Mesenteric fat pad (tissue), 1 donor: ENCODE measurements around the gene PEAK1. TPM values are rescaled to one million over a fixed set of nuclear protein-coding genes. Genes with fewer than 3 reads are reported as not detected.
A peak's percentile ranks its signal among the peaks of the same experiment; 100 is the strongest.

Source experiments
- DNase-seq: peaks from one replicate; pipeline ENCODE4 v3.0.0-alpha.2; 2020; ENCODE audit warnings: low spot score
- long read RNA-seq: library from polyadenylated mRNA; unstranded; transcript quantifications from one replicate; pipeline ENCODE4 v2.0.0, GENCODE V29; 2020
- total RNA-seq: library from RNA; stranded (reverse); fragmentation: NEBNext Ultra II Directional; extraction: Animal tissue kit (Norgen Biotek cat#: 25700); gene quantifications from one replicate; pipeline ENCODE4 v1.2.1, GENCODE V29; 2021
- donor health status: DM: yes; HTN: yes; CAD: no.

PEAK1 gene, protein sequence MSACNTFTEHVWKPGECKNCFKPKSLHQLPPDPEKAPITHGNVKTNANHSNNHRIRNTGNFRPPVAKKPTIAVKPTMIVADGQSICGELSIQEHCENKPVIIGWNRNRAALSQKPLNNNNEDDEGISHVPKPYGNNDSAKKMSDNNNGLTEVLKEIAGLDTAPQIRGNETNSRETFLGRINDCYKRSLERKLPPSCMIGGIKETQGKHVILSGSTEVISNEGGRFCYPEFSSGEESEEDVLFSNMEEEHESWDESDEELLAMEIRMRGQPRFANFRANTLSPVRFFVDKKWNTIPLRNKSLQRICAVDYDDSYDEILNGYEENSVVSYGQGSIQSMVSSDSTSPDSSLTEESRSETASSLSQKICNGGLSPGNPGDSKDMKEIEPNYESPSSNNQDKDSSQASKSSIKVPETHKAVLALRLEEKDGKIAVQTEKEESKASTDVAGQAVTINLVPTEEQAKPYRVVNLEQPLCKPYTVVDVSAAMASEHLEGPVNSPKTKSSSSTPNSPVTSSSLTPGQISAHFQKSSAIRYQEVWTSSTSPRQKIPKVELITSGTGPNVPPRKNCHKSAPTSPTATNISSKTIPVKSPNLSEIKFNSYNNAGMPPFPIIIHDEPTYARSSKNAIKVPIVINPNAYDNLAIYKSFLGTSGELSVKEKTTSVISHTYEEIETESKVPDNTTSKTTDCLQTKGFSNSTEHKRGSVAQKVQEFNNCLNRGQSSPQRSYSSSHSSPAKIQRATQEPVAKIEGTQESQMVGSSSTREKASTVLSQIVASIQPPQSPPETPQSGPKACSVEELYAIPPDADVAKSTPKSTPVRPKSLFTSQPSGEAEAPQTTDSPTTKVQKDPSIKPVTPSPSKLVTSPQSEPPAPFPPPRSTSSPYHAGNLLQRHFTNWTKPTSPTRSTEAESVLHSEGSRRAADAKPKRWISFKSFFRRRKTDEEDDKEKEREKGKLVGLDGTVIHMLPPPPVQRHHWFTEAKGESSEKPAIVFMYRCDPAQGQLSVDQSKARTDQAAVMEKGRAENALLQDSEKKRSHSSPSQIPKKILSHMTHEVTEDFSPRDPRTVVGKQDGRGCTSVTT (N-terminal part only)
- total RNA-seq: 83.4 TPM
- long read RNA-seq, partial matches to known transcripts: 3 of 21 reads
- long read RNA-seq, other reads (novel, unspliced or antisense): 18 of 21 reads

DNA sequence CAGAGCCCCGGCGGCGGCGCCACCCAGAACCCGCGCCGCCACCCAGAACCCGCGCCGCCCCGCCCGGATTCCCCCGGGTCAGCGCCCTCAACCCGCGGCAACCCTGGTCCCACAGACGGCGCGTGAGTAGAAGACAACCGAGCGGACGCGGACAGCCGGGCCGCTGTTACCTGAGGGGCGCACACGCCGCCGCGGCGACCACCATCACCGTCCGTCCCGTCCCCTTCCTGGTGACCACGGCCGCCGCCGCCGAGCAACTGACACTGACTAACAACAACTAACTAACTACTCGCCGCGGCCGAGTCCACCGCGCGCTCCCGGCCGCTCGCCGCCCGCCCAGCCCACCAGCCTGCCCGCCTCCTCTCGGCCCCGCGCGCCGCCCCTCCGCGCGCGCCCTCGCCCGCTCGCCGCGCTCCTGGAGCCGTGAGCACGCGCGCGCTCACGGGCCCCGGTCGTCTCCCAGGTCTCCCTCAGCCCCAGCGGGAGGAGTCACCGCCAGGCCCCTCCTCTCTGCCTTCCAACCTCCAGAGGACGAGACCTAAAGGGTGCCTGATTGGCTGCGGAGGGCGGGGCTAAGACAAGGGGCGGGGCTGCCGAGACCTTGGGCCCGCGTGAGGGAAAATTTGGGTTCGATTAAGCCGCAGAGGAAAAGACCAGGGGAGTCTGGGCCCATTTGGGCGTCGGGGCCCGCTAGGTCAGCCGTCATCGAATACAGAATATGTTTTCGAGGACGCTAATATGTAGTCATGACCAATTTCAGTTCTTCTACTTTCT lies at the start of gene PEAK1:
PEAK1 (minus strand) TSS at position 269 of the 774 bp plus-strand sequence. CDS start 238,178 bp downstream, outside the sequence.
- peak; percentile 99 for DNase-seq

DNA sequence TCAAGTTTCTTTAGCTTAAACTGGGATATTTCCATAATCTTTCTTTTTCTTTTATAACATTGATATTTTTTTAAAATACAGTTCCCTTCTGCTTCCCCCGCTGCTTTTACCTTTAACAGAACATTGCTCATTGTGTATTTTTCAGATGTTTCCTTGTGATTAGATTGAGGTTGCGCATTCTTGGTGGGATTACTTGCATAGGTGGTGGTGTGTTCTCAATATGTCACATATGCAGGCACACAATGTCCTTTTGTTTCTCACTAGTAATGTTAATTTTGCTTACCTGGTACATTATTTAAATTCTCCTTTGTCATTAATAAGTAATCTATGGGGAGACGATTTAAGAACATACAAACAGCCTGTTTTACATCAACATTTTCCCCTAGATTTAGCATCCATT lies 49.0 kb upstream of the PEAK1 start:
- no peak for DNase-seq

DNA sequence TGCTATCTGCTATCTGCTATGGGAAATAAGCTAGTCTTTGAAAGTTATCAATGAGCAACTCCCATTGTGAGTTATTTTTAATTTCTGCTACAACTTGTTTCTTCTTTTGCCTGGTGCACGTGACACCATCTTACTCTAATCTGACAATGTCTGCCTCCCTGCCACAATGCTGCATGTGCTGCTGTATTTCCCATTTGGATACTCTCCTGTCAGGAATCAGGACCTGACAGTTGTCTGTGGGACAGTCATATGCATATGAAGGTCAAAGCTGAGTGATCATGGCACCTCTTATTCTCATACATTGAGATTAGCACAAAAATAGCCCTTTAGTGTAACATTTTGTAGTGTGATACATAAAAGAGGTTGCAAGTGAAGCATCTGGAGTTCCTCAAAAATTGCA lies 46.6 kb upstream of the PEAK1 start:
- DNase-seq: no peak

DNA sequence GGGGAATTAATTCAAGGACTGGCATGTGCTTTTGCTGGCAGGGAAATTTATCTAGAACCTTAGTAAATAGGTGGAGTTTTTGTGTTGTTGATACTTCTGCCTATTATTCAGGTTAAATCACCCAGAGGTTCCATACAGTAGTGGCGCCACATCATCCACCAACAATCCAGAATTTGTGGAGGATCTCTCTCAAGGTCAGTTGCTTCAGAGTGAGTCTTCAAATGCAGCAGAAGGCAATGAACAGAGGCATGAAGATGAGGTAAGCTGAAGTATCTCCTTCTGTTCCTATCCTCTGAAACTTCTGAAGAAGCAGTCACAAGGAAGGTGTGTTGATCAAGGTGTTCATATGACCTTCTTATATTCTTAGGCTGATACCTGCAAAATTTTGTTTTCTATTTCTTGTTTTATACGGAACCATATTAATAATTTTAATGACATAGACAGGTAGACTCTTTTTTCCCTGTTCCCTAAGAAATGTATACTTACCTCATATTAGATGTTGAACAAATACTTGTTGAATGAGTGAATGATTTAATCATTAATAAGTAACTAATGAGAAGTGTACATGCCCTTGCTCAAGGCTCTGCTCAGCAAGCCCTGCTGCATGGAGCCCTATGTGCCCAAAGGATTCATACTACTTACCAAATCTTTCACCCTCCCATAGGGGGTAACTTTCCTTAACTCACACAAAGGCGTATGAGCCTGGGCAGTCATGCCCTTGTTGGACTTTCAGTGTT lies 44.4 kb upstream of the PEAK1 start:
- DNase-seq: no peak

DNA sequence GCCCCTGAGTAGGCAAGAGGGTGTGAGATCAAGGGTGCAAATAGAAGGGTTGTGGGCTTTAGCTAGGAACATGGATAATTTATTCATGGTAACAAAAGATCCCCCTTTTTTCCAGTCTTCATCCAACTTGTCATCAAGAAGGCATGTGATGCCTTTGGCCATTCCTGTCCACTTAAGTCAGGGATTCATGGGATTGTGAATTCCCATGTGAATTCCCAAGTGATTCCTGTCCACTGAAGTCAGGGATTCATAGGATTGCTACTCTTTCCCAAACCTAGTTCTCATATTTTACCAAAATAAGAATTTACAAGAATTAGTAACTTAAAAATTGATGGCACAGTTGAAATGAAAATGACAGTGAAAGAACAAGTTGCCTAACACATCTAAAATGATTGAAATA lies 41.6 kb upstream of the PEAK1 start:
- DNase-seq: no peak

DNA sequence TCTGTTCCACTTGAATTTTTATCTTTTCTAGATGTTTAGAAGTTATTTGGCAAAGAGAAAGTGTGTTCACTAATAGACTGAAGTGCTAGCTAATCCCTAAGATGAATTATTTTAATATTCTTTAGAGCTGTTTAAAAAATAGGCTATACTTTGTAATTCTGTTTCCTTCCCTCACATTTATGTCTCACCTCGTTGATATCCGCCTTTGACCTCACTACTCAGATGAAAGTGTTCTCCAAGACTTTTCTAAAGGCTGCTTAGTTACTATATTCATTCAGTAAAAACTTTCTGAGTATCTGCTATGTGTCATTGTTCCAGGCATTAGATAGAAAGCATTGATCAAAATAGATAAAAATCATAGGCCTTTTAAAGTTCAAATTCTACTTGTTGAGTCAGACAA lies 39.1 kb upstream of the PEAK1 start:
- DNase-seq: no peak

DNA sequence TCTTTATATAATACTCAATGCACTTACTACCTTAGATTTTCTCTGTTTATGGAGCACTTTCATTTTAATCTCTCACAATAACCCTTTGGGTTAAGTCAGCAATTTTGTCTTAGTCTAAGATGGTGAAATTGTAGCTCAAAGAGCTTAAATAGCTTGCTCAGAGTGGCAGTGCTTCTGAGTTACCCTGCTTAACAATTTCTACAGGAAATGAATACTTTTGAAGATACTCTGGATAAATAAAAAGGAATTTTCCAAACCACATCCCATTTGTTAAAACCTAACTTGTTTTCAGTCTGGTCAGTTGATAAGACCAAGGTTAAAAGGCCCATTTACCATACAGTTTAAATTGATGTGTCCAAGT lies 38.0 kb upstream of the PEAK1 start:
- no peak for DNase-seq

DNA sequence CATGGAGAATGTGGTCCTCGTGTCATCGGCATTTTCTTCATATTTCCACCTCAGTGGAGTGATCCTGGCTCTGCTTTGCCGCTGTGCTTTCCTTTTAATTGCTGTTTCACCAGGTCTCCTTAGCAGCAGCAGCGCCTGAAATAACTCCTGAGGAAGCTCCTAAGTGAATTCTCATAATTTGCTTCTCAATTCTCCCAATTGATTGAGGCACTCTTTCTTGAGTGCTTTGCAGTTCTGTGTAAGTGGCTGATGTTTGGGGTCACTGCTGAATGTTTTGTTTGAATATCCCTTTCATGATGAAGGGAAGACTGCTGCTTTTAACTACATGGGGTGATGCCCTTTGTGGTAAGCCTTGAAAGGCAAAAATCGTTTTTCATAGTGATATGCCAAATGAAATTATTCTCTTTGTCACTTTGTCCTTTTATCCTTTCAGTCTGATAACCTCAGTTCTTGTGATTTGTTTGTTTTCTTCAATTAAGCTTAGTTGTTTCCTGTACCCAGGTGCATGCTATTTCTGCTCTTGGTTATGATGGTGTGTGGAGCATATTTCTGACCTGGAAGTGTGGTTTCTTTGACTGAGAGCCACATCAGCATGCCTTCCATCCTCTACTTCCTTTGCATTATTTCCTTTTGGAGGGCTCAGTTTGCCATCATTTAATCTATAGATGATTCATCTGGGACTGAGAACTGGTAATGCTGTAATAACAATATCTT lies 37.4 kb upstream of the PEAK1 start:
- DNase-seq: no peak

DNA sequence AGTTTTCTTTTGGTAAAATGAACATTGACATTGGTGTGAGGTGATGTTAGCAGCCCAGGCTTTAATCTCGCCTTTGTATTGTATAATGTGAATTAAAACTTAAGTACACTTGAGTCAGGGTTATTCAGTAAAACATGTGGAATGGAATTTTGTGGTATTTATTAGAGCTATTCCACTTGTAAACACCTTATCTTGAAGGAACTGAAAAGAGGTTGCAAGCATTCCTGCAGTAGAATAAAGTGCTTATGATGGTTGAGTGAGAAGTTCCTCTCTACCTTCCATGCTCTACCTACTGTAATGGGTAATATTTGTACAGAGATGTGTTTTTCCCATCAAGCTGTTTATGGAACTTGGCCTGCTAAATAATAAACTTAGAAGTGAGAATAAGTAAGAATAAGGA lies 36.8 kb upstream of the PEAK1 start:
- DNase-seq: no peak

DNA sequence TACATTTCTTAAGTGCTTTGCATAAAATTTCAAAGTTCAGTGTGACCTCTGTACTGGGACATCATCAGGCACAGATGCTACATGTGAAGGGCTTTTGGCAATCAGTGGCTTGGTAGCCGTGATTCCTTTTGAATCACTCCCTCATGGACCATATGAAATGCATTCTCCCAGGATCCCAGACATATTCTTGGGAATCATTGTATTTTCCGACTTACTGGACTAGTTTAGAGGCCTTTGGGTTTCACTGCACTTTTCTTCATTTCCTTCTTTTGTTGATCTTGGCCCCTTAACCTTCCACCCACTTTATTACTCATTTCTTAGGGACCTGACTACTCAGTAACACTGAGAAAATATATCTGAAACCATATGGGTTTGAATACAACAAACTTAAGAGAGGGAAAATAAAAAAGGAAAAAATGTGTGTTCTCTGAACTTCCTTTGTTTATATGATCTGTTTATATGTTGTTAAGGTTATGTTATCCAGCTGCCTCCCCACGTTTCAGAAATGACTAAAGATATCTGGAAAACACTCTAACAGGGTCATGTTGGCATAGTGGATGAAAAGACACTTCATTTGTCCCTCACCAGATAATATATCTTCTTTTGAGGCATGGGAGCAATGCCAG lies 35.9 kb upstream of the PEAK1 start:
- no peak for DNase-seq

DNA sequence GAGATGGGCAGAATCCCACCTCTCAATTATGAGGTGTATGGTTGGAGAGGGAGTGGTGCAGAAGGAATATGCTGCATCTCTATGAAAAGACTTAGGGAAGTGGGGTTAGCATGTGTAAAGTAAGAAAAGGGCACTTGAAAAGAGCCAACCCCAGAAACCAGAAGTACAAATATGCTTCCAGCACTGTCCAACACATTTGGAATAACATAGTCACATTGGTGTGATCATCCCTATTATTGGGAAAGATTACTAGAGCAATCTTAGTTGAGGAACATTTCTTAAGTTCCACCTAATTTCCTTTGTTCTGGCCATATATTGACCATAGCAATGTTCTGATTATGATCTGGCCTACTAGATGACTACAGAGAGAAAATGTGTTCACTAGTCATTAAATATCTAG lies 35.0 kb upstream of the PEAK1 start:
- DNase-seq: no peak

DNA sequence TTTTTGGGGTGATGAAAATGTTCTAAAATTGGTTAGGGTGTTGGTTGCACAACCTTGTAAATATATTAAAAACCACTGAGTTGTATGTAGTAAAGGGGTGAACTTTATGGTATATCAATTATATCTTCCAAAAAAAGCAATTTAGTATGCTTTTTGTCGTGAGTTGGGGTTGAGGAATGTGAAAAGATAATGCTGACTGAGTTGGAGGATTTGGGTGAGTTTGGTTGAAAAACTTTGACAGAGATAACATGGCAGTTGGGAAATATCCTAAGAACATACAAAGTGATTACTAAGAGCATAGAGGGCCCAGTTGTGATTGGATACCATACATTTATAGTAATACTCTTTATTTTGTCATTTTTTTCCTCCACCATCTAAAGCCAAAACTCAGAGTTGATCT lies 34.4 kb upstream of the PEAK1 start:
- no peak for DNase-seq

DNA sequence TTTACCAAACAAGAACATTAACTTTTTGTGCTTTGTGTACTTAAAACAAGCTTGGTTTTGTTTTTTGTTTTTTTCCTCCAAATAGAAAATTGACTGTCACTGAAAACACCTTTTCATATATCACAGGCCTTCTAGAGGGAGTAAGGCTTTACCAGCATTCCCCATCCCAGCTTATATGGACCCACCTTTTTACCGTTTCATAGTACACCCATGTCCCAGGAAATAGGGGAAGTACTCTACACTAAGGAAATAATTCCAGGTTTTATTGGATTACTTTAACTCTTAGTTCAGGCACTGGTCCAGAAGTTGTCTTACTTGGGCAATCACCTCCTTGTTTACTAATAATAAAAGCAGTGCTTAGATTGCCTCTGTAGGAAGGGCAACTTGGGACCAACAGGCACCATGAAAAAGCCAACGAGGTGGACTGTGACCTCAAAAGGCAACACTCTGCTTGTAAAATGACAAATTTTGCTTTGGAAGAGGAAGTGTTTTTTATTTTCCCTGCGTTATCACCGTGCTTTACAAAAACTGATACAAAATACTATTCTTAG lies 27.0 kb upstream of the PEAK1 start:
- DNase-seq: no peak

DNA sequence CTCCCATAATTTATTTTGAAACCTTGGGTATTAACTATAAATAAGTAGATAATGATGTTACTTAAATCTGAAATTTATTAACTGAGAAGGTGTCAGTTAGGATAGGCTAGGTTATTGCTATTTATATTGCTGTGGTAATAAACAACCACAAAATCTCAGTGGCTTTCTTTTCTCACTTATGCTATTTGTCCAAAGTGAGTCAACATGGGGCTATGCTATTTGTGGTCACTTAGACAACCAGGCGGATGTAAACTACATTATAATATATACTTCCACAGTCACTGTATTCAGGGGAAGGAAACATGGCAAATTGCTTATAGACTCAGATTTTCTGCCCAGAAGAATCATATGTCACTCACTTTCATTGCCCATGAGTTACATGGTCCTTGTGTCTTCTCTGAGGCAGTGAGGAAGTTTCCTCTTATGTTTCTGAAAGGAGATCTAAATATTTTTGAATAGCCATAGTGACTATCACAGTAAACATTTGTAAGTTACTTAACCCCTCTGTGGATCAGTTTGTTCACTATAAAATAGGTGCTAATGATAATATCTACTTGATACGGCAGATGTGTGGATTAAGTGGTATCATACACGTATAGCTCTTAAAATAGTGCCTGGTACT lies 20.6 kb upstream of the PEAK1 start:
- no peak for DNase-seq

DNA sequence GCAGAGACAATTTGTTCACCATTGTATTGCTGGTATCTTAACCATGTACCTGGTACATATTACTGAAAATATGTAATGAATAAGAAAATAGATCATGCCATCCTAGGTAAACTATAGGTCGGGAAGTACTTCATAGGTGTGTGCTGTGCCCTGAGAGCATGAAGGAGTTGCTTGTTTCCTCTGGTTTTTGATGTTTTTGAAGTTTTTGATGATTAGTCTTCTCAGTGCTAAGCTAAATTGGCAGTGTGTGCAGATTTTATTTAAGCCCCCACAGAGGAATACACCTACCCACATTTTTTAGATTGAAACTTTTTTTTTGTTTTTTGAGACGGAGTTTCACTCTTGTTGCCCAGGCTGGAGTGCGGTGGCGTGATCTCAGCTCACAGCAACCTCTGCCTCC lies 17.4 kb upstream of the PEAK1 start:
- no peak for DNase-seq

DNA sequence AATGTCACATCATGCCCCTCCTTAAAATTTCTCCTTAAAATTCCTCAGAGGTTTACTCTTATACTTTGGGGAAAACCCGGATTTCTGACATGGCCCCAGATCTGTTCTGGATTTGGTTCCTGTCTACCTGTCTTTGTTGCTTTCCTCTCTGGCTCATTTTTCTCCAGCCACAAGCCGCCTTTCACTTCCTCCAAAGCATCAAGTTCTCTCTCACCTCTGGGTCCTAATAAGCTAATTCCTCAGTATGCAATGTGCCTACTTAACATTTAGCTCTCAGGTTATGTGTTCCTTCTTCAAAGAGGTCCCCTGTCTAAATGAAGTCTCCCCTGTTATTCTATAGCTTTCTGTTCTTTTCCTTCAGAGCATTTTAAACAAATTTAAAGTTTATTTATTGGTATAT lies 16.9 kb upstream of the PEAK1 start:
- no peak for DNase-seq

DNA sequence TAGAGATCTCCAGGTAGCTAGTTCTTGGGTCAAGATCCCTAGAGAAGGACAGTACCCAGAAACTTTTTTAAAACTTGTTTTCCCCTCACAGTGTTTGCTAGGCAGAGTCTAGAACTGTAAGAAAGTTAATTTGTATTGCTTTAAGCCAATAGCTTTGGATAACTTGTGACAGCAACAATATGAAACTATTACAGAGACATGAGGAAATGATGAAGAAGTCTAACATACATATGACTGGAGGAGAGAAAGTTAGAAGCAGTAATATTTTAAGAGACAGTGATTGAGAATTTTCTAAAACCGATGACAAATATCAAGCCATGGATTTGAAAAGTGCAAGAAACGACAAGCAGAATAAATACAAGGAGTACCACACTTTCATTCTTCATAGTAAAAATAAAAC lies 10.7 kb upstream of the PEAK1 start:
- no peak for DNase-seq

DNA sequence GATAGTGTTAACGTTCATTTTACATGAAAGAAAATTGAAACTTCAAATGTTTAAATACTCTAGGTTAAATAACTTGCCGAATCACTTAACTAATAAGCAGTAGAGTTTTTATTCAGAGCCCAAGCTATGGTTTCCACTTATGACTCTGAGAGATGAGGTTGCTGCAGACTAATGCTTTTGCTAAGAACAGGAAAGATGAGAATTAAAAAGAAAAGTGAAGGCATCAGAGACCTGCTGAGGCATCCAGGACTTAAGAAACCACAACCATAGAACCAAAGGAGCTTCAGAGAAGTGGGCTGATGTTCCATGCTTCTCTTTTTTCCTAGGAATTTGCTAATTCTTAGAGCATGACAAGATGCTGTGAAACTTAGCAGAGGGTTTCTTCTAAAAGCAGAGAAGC lies 10.3 kb upstream of the PEAK1 start:
- DNase-seq: no peak

DNA sequence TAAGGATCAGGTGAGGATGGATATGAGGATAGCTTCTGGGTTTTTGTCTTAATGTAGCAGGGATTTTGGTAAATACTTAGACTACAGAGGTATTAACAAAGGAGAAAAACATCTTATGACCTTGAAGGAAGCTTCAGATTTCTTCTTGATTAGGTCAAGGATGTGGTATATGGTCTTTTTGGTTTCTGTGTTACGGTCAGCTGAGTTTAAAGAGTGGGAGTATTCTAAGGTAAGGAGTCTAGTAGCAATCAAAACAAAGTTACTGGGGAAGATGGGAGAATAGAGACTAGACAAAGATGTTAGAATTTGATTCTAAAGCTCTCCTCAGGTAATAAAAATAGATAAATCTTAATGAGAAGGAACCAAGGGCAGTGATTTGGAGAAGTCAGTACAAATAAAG lies 7.0 kb upstream of the PEAK1 start:
- DNase-seq: no peak
